ENCODE data around the gene PITPNM3. TPM values are rescaled to one million over a fixed set of nuclear protein-coding genes. Genes with fewer than 3 reads are reported as not detected.

The PITPNM3 gene
- total RNA-seq, 1 experiment from 2014 or later, result 4.2 TPM

GRCh38 chr17:6474376-6474775, 82.0 kb downstream of the PITPNM3 start (continued):
- TF ChIP-seq CEBPB (IDR thresholded peaks at IDR 0.05; ENCODE audit: low read depth) (no peak), SIN3A (IDR thresholded peaks at IDR 0.05; ENCODE audit: low read depth) (no peak)

GRCh38 chr17:6473128-6473767, 83.1 kb downstream of the PITPNM3 start:
- TF ChIP-seq RAD21 (IDR thresholded peaks at IDR 0.05; ENCODE audit: low read depth) (peak; percentile 91), ZNF274 (IDR thresholded peaks at IDR 0.05; ENCODE audit: low read depth, low read length) (no peak)
- TF ChIP-seq, protein P1, sequence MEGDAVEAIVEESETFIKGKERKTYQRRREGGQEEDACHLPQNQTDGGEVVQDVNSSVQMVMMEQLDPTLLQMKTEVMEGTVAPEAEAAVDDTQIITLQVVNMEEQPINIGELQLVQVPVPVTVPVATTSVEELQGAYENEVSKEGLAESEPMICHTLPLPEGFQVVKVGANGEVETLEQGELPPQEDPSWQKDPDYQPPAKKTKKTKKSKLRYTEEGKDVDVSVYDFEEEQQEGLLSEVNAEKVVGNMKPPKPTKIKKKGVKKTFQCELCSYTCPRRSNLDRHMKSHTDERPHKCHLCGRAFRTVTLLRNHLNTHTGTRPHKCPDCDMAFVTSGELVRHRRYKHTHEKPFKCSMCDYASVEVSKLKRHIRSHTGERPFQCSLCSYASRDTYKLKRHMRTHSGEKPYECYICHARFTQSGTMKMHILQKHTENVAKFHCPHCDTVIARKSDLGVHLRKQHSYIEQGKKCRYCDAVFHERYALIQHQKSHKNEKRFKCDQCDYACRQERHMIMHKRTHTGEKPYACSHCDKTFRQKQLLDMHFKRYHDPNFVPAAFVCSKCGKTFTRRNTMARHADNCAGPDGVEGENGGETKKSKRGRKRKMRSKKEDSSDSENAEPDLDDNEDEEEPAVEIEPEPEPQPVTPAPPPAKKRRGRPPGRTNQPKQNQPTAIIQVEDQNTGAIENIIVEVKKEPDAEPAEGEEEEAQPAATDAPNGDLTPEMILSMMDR (IDR thresholded peaks at IDR 0.05 in 2 of 3, conservative IDR thresholded peaks at IDR 0.05 in 1 of 3; ENCODE audit: borderline replicate concordance in 1 of 3, insufficient read depth in 1 of 3, low read depth in 2 of 3, low read length in 2 of 3), result peak; percentile 68 to 97 (median 96); a peak in 5 of 6 replicates
- POLR2A ChIA-PET, result interaction anchor here (0.6 kb wide), 1 partner anchor 9 kb away, joined by 3 read pairs; no protein-coding TSS in a partner anchor
- H3K9me2 ChIP-seq (ENCODE audit: insufficient read depth), result no peaks in the 10 kb centered on the region
- no peak overlapping the region for H3K9ac ChIP-seq (ENCODE audit: low read length)
- peaks cover 12 to 18% of the 10 kb centered on the region in 2 experiments; a peak in 3 of 4 replicates for H3K4me1 ChIP-seq (ENCODE audit: control insufficient read depth in 1 of 2, insufficient read depth in 2 of 2, low read length in 2 of 2)
- H4K20me1 ChIP-seq (ENCODE audit: insufficient read depth), result no peaks in the 10 kb centered on the region
- BruUV-seq (replicated peaks), result no TSS peak
- no peaks in the 10 kb centered on the region for H3K79me2 ChIP-seq (ENCODE audit: insufficient read depth, low read length)
- no peak overlapping the region for H3K27ac ChIP-seq (ENCODE audit: low read depth, low read length)
- CTCF ChIA-PET, result interaction anchor here (0.7 to 2.7 kb wide), 13 partner anchors 11 to 531 kb away, joined by 3 to 19 read pairs (median 3); partner anchors contain the start of genes C17orf100 and MED31
- H3K36me3 ChIP-seq (ENCODE audit: control insufficient read depth in 1 of 2, insufficient read depth in 2 of 2, low read length in 2 of 2), result no peaks in the 10 kb centered on the region
- no peaks in the 10 kb centered on the region for H3K27me3 ChIP-seq (ENCODE audit: insufficient read depth, low read length)
- RAD21 ChIA-PET (ENCODE audit: low non-redundant PET in 1 of 2, low total read pairs in 2 of 2, uncharacterized antibody in 2 of 2, unreplicated experiment in 2 of 2), result interaction anchor here (0.6 to 1.1 kb wide), 4 partner anchors 16 to 532 kb away, joined by 3 to 4 read pairs (median 3); no protein-coding TSS in a partner anchor
- no peak overlapping the region for H3K4me2 ChIP-seq (ENCODE audit: low read length)
- no peak overlapping the region for H2AFZ ChIP-seq (ENCODE audit: low read depth, low read length, poor library complexity, severe bottlenecking)
- no peak overlapping the region for H3K4me3 ChIP-seq (replicated peaks in 1 of 2; ENCODE audit: low read depth in 1 of 2, low read length in 2 of 2)
- ATAC-seq (peak; percentile 87), DNase-seq (ENCODE audit: low read depth, low spot score) (peak; percentile 40)
- intact Hi-C loops (cut with micrococcal nuclease), result loop anchor here (1.0 to 2.0 kb wide), 3 partner anchors 86 to 175 kb away; partner anchors contain the start of genes KIAA0753 and TXNDC17
- H3K9me3 ChIP-seq (ENCODE audit: control insufficient read depth in 1 of 2, insufficient read depth in 1 of 2, low read depth in 1 of 2, low read length in 2 of 2), result no peaks in the 10 kb centered on the region

Data from HCT116 (cell line).